ENCODE results near the gene EGR2.
"Not testable (repeated sequence)": the region's sequence is repeated elsewhere in the genome, so short reads cannot be mapped to it uniquely, and the experiment has no call there.

The EGR2 gene

GRCh38 chr10:62792261-62792660, 23.9 kb downstream of the EGR2 start:
- no peaks in the 10 kb centered on the region for H3K9me3 Mint-ChIP-seq
- H3K4me3 Mint-ChIP-seq: no peak overlapping the region
- H3K27me3 Mint-ChIP-seq (ENCODE audit: low read depth): peaks cover 61% of the 10 kb centered on the region
- H3K36me3 Mint-ChIP-seq (ENCODE audit: low read depth): no peaks in the 10 kb centered on the region
- H3K27ac Mint-ChIP-seq: no peak overlapping the region
- H3K4me1 Mint-ChIP-seq (ENCODE audit: low read depth): no peaks in the 10 kb centered on the region

GRCh38 chr10:62790571-62790970, 25.6 kb downstream of the EGR2 start:
- H3K27me3 Mint-ChIP-seq (ENCODE audit: low read depth): peaks cover 50% of the 10 kb centered on the region
- H3K36me3 Mint-ChIP-seq (ENCODE audit: low read depth): no peaks in the 10 kb centered on the region
- H3K4me1 Mint-ChIP-seq (ENCODE audit: low read depth): no peaks in the 10 kb centered on the region
- H3K27ac Mint-ChIP-seq: no peak overlapping the region
- H3K9me3 Mint-ChIP-seq: peaks cover 5% of the 10 kb centered on the region
- H3K4me3 Mint-ChIP-seq: no peak overlapping the region

DNA sequence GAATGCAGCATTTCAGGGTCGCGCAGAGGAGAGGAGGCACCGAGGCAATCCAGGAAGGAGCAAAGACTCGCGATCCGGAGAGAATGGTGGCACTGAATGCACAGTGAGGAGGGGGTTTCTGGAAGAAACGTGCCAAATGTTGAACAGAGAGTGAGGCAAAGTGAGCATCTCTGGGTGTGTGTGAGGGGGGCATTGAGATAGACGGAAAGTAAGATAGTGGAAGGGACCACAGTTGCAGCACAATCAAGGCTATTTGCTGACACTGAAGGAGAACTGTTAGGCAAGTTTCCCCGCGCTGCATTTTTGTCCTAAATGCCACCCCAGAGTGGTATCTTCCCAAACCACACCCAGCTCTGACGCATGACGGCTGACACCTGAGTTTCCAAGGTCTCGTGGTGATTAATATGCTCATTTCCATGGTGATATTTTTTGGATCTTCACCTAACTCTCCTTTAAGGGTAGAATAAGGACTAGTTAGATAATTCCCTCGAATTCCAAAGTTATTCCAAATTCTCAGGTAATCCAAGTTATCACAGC, 26.1 kb downstream of the EGR2 start:
- H3K27ac Mint-ChIP-seq: no peak overlapping the region
- no peak overlapping the region for H3K4me3 Mint-ChIP-seq

DNA sequence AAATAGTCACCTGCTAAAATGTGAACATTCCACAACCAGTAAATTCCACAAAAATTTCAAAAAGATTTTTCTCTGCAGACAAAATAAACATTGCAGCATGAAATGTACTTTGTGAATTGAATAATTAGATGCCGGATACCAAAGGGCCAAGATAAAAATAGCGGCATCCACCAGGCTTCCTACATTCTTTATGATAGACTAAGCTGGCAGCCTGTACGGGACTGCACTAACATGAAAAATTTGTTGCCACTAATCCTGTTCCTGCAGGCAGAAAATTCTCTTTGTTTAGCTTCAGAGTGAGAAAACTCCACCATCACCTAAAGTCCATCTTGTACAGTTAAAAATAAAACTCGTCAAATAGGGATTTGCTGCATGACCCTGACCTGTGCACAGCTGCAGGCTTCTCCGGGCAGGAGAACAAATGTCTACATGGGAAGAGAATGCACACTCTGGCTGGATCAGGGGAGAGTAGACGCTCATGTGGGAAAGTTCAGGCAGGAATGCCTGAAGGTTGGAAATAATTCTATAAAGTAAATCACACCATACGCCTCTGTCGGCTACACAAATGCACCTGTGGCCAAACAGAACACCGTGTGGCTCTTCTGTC, 27.2 kb downstream of the EGR2 start:
- H3K9me3 Mint-ChIP-seq: peaks cover 20% of the 10 kb centered on the region
- H3K4me3 Mint-ChIP-seq: no peak overlapping the region
- no peaks in the 10 kb centered on the region for H3K4me1 Mint-ChIP-seq (ENCODE audit: low read depth)
- H3K27ac Mint-ChIP-seq: no peak overlapping the region
- H3K36me3 Mint-ChIP-seq (ENCODE audit: low read depth): no peaks in the 10 kb centered on the region
- H3K27me3 Mint-ChIP-seq (ENCODE audit: low read depth): peaks cover 51% of the 10 kb centered on the region

More for the DNA sequence above, 26.1 kb downstream of the EGR2 start:
- H3K4me1 Mint-ChIP-seq (ENCODE audit: low read depth): no peaks in the 10 kb centered on the region
- H3K27me3 Mint-ChIP-seq (ENCODE audit: low read depth): peaks cover 51% of the 10 kb centered on the region
- H3K9me3 Mint-ChIP-seq: peaks cover 10% of the 10 kb centered on the region
- no peaks in the 10 kb centered on the region for H3K36me3 Mint-ChIP-seq (ENCODE audit: low read depth)

GRCh38 chr10:62788285-62788684, 27.9 kb downstream of the EGR2 start:
- Mint-ChIP-seq H3K9me3 (peaks cover 27% of the 10 kb centered on the region), H3K27me3 (ENCODE audit: low read depth) (peaks cover 53% of the 10 kb centered on the region)
- not testable (repeated sequence) for H3K4me1 Mint-ChIP-seq (ENCODE audit: low read depth); H3K4me3 Mint-ChIP-seq; H3K27ac Mint-ChIP-seq; H3K36me3 Mint-ChIP-seq (ENCODE audit: low read depth)

DNA sequence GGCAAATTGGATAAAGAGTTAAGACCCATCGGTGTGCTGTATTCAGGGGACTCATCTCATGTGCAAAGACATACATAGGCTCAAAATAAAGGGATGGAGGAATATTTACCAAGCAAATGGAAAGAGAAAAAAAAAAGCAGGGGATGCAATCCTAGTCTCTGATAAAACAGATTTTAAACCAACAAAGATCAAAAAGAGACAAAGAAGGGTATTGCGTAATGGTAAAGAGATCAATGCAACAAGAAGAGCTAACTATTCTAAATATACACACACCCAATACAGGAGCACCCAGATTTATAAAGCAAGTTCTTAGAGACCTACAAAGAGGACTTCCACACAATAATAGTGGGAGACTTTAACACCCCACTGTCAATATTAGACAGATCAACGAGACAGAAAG, 31.6 kb downstream of the EGR2 start:
- H3K4me3 Mint-ChIP-seq; H3K4me1 Mint-ChIP-seq (ENCODE audit: low read depth); H3K36me3 Mint-ChIP-seq (ENCODE audit: low read depth); H3K27ac Mint-ChIP-seq: not testable (repeated sequence)
- peaks cover 52% of the 10 kb centered on the region for H3K27me3 Mint-ChIP-seq (ENCODE audit: low read depth)
- peaks cover 30% of the 10 kb centered on the region for H3K9me3 Mint-ChIP-seq

- H3K27ac Mint-ChIP-seq: peak overlapping the region; percentile 28
- peaks cover 52% of the 10 kb centered on the region for H3K27me3 Mint-ChIP-seq (ENCODE audit: low read depth)
- no peaks in the 10 kb centered on the region for H3K36me3 Mint-ChIP-seq (ENCODE audit: low read depth)
- no peak overlapping the region for H3K4me3 Mint-ChIP-seq
- peaks cover 16% of the 10 kb centered on the region for H3K9me3 Mint-ChIP-seq
- H3K4me1 Mint-ChIP-seq (ENCODE audit: low read depth): peaks cover 12% of the 10 kb centered on the region
These were observed 36.5 kb downstream of the EGR2 start for GRCh38 chr10:62779487-62780248.

DNA sequence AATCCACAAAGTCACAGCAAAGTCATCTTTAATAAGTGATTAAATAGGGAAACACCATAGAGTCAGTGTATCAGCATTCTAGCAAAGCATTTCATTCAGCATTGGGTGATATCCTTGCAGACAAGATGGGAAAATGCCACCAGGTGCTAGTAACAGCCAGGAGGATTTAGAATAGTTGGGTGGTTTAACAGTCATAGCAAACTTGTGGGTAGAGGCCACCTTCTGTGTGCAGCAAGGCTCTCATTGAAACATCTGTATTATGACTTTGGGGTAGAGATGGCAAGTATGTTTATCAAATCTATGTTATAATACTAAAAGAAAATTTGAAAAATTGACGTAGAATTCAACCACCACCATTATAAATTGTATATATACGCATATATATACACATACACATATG, 38.0 kb downstream of the EGR2 start:
- Mint-ChIP-seq H3K27me3 (ENCODE audit: low read depth) (peaks cover 49% of the 10 kb centered on the region), H3K4me1 (ENCODE audit: low read depth) (peaks cover 12% of the 10 kb centered on the region), H3K9me3 (peaks cover 3% of the 10 kb centered on the region), H3K27ac (no peak overlapping the region), H3K36me3 (ENCODE audit: low read depth) (no peaks in the 10 kb centered on the region), H3K4me3 (no peak overlapping the region)

DNA sequence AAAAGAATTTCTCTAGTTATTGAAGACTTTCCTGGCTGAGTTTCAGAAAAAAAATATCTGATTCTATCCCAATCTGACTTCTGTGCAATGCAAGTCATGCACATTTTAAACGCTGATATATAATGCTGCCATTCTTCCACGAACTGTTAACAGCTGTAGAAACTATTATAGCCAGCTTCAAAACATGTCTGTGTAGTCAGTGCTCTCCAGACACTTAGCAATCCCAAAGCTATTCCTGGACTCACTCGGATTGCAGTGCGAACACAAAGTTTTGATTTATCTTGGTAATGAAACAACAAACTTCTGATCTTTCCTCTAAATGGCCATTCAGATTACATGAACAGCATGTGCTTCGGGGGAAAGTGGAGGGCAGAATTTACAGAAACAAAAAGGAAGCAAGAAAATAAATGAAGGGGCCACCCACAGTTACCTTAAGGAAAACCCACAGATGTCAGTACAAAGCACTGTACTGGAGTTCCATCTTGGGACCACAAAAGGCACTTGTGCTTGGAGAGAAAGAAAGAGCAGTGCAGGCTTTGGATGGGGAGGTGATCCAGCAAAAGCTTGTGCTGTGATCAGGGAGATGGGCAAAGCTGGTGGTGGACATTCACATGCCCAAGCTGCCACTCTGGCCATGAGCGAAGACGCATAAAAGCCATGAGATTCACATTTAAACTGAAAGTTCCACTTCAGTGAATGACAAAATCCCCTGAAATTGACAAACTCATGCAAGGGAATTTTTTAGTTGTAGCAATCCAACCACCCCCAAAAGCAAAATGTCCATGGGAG, 43.8 kb downstream of the EGR2 start:
- Mint-ChIP-seq H3K9me3 (no peaks in the 10 kb centered on the region), H3K27me3 (ENCODE audit: low read depth) (peaks cover 30% of the 10 kb centered on the region), H3K4me1 (ENCODE audit: low read depth) (peaks cover 7% of the 10 kb centered on the region), H3K36me3 (ENCODE audit: low read depth) (no peaks in the 10 kb centered on the region), H3K4me3 (no peak overlapping the region), H3K27ac (no peak overlapping the region)

DNA sequence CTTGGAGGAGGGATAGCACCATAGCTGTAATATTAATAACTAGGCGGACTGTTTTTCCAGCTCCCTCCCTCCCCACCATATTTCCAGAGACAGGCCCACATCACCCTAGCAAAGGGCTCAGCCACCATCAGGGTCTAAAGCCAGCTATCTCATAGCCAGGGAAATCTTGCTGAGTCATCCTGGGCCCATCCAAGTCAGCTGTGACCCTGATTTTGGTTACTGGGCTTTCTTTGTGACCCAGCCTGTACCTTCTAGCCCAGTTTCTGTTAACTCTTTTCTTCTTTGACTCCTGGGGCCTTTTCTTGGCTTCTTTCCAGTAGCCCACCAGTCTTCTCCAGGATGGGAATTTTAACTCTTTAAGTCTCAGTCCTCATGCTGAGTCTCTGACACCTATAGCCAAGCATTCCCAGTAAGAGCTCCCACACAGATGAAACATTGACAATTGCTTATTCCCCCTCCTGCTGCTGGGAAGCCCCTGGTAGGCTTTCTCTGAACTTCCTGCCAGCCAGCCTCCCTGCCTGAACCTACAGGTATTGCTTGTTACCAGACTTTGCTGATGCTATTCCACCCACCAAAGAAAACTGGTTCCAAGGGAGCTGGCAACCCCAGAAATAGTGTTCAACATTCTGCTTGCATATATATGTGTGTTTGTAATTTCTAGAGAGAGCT, 46.5 kb downstream of the EGR2 start:
- Mint-ChIP-seq H3K9me3 (no peaks in the 10 kb centered on the region), H3K36me3 (ENCODE audit: low read depth) (no peaks in the 10 kb centered on the region), H3K27me3 (ENCODE audit: low read depth) (peaks cover 21% of the 10 kb centered on the region), H3K27ac (no peak overlapping the region), H3K4me1 (ENCODE audit: low read depth) (peaks cover 10% of the 10 kb centered on the region), H3K4me3 (no peak overlapping the region)

GRCh38 chr10:62766386-62766785, 49.8 kb downstream of the EGR2 start:
- Mint-ChIP-seq H3K36me3 (ENCODE audit: low read depth) (peaks cover 2% of the 10 kb centered on the region), H3K4me3 (no peak overlapping the region), H3K27ac (no peak overlapping the region), H3K4me1 (ENCODE audit: low read depth) (peaks cover 10% of the 10 kb centered on the region), H3K27me3 (ENCODE audit: low read depth) (no peaks in the 10 kb centered on the region), H3K9me3 (no peaks in the 10 kb centered on the region)

DNA sequence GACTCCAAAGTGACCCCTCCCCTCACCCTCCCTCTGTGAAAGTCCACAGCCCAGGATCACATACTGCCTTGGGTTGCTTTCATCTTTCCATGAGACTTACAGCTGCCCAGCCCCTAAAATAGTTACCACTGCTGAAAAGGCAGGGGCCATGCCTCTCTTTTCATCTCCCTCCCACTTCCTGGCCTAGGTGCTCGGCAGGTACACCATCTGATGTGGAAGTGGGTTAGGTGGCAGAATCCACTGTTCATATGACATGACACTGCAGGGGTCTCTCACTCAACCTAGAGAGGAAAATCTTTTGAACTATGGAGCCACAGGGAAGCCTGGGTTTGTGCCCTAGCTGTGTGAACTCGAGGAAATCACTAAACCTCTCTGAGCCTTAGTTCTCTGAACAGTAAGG, 50.4 kb downstream of the EGR2 start:
- H3K27ac Mint-ChIP-seq: no peak overlapping the region
- no peaks in the 10 kb centered on the region for H3K27me3 Mint-ChIP-seq (ENCODE audit: low read depth)
- no peaks in the 10 kb centered on the region for H3K9me3 Mint-ChIP-seq
- peaks cover 2% of the 10 kb centered on the region for H3K36me3 Mint-ChIP-seq (ENCODE audit: low read depth)
- H3K4me3 Mint-ChIP-seq: no peak overlapping the region
- H3K4me1 Mint-ChIP-seq (ENCODE audit: low read depth): peaks cover 10% of the 10 kb centered on the region

DNA sequence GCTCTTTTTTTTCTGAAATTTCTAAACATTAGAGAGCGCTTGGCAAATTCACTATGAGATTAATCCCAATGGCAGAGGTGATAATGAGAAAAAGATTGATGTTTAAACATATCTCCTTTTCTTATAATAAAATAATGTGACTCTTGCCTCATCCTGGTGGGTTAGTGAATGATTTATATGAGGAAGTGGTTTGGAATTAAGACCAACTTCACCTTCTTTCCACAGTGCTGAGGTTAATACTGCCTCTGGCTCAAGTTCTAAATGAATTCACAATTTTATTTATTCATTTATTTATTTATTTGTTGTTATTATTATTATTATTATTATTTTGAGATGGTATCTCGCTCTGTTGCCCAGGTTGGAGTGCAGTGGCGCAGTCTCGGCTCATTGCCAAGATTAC, 52.2 kb downstream of the EGR2 start:
- Mint-ChIP-seq H3K4me3 (no peak overlapping the region), H3K36me3 (ENCODE audit: low read depth) (peaks cover 2% of the 10 kb centered on the region), H3K4me1 (ENCODE audit: low read depth) (peaks cover 3% of the 10 kb centered on the region), H3K9me3 (no peaks in the 10 kb centered on the region), H3K27ac (no peak overlapping the region), H3K27me3 (ENCODE audit: low read depth) (no peaks in the 10 kb centered on the region)

- peaks cover 3% of the 10 kb centered on the region for H3K4me1 Mint-ChIP-seq (ENCODE audit: low read depth)
- no peak overlapping the region for H3K27ac Mint-ChIP-seq
- H3K9me3 Mint-ChIP-seq: no peaks in the 10 kb centered on the region
- H3K36me3 Mint-ChIP-seq (ENCODE audit: low read depth): peaks cover 2% of the 10 kb centered on the region
- no peak overlapping the region for H3K4me3 Mint-ChIP-seq
- H3K27me3 Mint-ChIP-seq (ENCODE audit: low read depth): peaks cover 5% of the 10 kb centered on the region
These were observed 53.0 kb downstream of the EGR2 start for GRCh38 chr10:62763155-62763554.
